HL-60 (cell line): ENCODE measurements around the gene ATXN2L.

Experiments
- CTCF ChIP-seq: IDR thresholded peaks from one replicate; pipeline ENCODE4 v1.5.1; 2011; ENCODE audit warnings: low read length, control low read depth, inconsistent platforms; ENCODE audit not compliant: insufficient read depth
- GABPA ChIP-seq: IDR thresholded peaks from 2 replicates; pipeline ENCODE4 v1.6.1; 2012; ENCODE audit warnings: low read depth
- POLR2AphosphoS5 ChIP-seq: IDR thresholded peaks from 2 replicates; pipeline ENCODE4 v1.6.1; 2012; ENCODE audit warnings: low read depth
- REST ChIP-seq: IDR thresholded peaks from 2 replicates; pipeline ENCODE4 v1.6.1; 2012; ENCODE audit warnings: low read depth; ENCODE audit not compliant: insufficient replicate concordance
- SPI1 ChIP-seq: IDR thresholded peaks from 2 replicates; pipeline ENCODE4 v1.6.1; 2012; ENCODE audit warnings: low read depth, mild to moderate bottlenecking, borderline replicate concordance

- TF ChIP-seq POLR2AphosphoS5 (peak; percentile 65; the same call in 1 of the 2 replicates), SPI1 (no peak), CTCF (no peak), REST (no peak), GABPA (no peak; the same call in 1 of the 2 replicates)
Measured at GRCh38 chr16:28823873-28824716, 1.3 kb downstream of the ATXN2L start.
